ENCODE data around the gene REPS1.
"Not testable (repeated sequence)": the region's sequence is repeated elsewhere in the genome, so short reads cannot be mapped to it uniquely, and the experiment has no call there.

REPS1 gene

GRCh38 chr6:138971601-138972000 lies 16.5 kb downstream of the REPS1 start:
- no peak for DNase-seq (ENCODE audit: low read depth in 2 of 2)

GRCh38 chr6:138970856-138971425 lies 17.1 kb downstream of the REPS1 start:
- DNase-seq (ENCODE audit: low read depth in 2 of 2): no peak

- DNase-seq (ENCODE audit: low read depth in 2 of 2): no peak
Measured at GRCh38 chr6:138970159-138970558, 17.9 kb downstream of the REPS1 start.

GRCh38 chr6:138966870-138967269 lies 21.2 kb downstream of the REPS1 start:
- no peak for DNase-seq (ENCODE audit: low read depth in 2 of 2)

DNA sequence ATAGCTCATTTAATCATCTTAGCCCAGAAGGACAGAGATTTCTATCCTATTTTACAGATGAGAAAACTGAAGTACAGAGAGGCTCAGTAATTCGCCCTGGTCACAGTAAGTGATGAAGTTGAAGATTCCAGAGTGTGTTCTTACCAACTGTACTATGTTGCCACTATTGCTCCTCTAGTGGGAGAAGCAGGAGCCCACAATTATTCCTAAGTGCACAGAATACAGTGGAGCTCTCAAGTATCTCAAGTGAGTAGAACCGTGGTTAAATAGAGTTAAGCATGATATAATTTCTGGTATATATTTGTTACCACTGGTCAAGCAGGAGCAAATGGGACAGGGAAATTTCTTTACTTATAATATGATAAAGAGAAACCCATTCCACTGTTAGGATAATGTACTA lies 22.1 kb downstream of the REPS1 start:
- DNase-seq (ENCODE audit: low read depth in 2 of 2): no peak

- no peak for DNase-seq (ENCODE audit: low read depth in 2 of 2)
Measured at GRCh38 chr6:138965291-138965874, 22.7 kb downstream of the REPS1 start.

- DNase-seq (ENCODE audit: low read depth in 2 of 2): no peak
Measured at GRCh38 chr6:138964012-138964411, 24.0 kb downstream of the REPS1 start.

DNA sequence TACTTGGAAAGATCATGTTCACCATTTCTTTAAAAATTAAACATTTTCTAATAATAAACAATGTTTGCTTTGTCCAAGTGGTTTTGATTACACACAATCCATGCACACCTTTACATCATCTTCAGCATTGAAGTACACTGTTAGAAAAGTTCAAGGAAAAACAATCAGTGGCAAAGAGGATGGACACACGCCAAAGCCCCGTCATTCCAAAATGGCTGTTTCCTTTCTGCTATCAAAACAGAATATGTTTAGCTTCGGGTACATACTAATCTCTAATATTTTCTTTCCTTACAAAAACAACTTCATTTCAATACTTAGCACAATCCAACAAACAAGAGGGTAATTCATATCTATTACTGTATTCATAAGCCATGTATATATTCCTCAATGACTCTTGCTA lies 24.5 kb downstream of the REPS1 start:
- no peak for DNase-seq (ENCODE audit: low read depth in 2 of 2)

DNA sequence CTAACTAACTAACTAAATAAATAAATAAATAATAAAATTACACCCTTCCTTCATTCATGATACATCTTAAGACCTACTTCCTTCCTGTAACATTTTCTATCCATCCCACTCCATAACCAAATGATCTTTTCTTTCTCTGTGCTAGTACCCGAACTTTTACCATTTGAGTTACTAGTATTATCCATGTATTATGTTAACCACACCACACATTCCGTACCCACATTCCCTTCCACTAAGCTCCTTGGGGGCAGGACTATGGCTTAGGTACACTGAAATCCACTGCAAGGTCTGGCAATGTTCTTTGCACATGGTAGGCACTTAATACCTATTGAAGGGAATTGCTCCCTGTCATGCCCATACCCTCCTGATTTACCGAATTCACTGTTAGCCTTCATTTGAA lies 24.9 kb downstream of the REPS1 start:
- DNase-seq (ENCODE audit: low read depth in 2 of 2): no peak

DNA sequence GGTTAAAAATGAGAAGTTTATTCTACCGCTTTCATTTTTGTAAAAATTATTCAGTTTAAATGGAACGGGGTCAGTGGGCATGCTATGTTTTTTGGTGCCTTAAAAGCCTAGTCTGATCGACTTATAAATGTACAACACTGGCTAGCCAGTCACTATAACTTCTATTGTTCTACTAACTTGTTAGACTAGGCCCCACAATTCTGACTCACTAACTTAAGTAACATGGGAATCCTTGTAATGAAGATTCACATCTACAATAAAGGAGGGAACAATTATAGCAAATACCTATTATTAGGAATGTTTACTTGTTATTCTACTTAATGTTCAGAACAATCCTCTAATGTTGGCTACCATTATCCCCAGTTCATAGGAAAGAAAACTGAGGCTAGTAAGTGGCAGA lies 28.5 kb downstream of the REPS1 start:
- DNase-seq (ENCODE audit: low read depth in 2 of 2): no peak

GRCh38 chr6:138958595-138958994 lies 29.5 kb downstream of the REPS1 start:
- DNase-seq (ENCODE audit: low read depth in 2 of 2): no peak

- DNase-seq (ENCODE audit: low read depth in 2 of 2): no peak
Measured at GRCh38 chr6:138957903-138958302, 30.1 kb downstream of the REPS1 start.

DNA sequence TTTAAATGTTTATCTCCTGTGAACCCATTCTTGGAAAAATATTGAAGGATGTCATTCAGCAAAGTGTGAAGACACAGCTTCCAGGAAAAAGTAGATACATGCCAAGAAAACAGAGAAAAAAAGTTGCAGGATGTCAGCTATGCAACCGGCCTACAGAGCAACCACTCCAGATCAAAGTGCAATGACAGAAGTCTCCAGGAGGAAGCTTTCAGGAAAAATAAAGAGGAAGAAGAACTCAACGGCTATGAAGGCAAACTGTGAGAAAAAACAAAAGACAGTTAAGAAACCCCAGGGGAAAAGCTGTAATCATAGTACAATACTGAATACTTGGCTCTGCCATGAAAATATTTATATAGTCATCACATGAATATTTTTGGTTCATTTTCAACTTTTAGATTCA lies 30.6 kb downstream of the REPS1 start:
- no peak for DNase-seq (ENCODE audit: low read depth in 2 of 2)

GRCh38 chr6:138956244-138956924 lies 31.7 kb downstream of the REPS1 start:
- no peak for DNase-seq (ENCODE audit: low read depth in 2 of 2)

DNA sequence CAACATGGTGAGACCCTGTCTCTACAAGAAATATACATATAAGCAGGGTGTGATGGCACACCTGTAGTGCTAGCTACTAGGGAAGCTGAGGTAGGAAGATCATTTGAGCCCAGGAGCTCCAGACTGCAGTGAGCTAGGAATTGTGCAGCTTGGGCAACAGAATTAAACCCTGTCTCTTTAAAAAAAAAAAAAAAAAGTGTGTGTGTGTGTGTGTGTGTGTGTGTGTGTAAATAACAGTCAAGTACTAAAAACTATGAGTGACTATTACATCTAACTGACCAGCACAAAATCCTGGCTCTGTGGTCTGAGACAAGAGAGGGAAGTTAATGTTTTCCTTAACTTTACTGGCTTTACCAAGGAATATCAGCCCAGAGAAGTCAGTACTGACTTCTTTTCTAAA lies 32.8 kb downstream of the REPS1 start:
- no peak for DNase-seq (ENCODE audit: low read depth in 2 of 2)

GRCh38 chr6:138953451-138953850 lies 34.6 kb downstream of the REPS1 start:
- DNase-seq (ENCODE audit: low read depth in 2 of 2): no peak

- DNase-seq (ENCODE audit: low read depth in 2 of 2): no peak
Measured at GRCh38 chr6:138948546-138949179, 39.4 kb downstream of the REPS1 start.

DNA sequence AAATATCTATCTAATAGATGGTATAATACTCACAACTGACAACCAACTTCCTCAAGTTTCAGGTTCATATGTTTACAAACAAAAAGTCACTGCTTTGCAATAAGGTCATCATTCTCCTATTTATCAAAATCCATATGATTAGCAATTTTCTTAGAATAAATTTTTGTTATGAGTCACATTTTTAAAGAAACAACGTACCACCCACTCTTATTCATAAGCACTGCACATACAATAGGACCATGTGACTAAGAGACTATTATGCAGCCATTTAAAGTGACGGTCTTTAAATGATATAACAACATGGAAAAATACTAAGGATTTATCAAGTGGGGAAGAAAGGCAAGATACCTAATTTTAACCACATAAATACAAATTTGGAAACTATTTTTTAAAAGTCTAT lies 40.0 kb downstream of the REPS1 start:
- DNase-seq (ENCODE audit: low read depth in 2 of 2): no peak

GRCh38 chr6:138945354-138945753 lies 42.7 kb downstream of the REPS1 start:
- no peak for DNase-seq (ENCODE audit: low read depth in 2 of 2)

DNA sequence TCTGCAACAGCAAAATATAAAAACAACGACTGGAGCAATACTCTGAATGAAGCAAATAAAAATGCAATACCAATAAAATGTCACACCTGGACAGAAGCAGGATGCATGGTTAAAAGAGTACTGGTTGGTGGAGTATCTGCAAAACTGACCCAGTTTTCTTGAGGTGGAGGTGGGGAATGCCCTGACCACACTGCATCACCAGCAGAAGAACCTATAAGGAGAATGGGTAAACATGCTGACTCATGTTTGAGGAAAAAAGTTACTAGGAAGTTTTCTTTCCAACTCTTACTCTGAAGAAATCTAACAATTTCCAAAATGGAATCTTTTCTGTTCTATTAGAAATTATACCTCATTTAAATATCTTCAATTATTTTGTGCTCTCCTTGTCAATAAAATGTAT lies 43.6 kb downstream of the REPS1 start:
- DNase-seq (ENCODE audit: low read depth in 2 of 2): no peak

GRCh38 chr6:138943089-138943625 lies 44.9 kb downstream of the REPS1 start:
- no peak for DNase-seq (ENCODE audit: low read depth in 2 of 2)

DNA sequence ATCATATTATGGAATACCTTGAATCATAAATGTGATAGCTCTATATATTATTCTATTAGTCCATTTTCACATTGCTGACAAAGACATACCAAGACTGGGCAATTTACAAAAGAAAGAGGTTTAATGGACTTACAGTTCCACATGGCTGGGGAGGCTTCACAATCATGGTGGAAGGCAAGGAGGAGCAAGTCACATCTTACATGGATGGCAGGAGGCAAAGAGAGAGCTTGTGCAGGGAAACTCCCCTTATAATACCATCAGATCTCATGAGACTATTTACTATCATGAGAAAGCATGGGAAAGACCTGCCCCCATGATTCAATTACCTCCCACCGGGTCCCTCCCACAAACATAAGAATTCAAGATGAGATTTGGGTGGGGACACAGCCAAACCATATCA lies 51.2 kb downstream of the REPS1 start:
- DNase-seq (ENCODE audit: low read depth in 2 of 2): not testable (repeated sequence)

DNA sequence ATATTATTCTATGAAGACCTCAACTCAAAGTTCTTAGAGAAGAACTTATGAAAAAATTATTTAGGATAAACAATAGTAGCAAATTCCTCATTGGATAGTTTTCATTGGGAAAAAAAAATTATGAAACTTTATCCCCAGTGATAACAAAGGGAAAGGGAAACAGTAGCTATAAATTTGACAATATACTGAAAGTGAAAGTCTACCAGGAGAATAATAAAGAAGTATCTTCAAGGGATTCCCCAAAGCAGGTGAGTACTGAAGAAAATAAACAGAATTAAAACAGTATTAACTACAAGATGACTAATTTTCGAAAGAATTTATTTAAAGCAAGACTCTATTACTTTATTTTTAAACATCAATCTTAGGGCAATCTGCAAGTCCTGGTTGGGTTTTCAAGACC lies 56.4 kb downstream of the REPS1 start:
- no peak for DNase-seq (ENCODE audit: low read depth in 2 of 2)

Data from stimulated activated CD4-positive, alpha-beta T cell treated with anti-CD3 and anti-CD28 coated beads, Interleukin-1b, Interleukin-23, amount 100 ng/mL, for 1 hour (primary cell).